NCI-H1092 (cell line): Measurements from ENCODE around the gene CNTN4.
"Not testable (repeated sequence)": the region's sequence is repeated elsewhere in the genome, so short reads cannot be mapped to it uniquely, and the experiment has no call there.

Experiments used
- DNase-seq: peaks from one replicate; lab custom pipeline; 2025; lab: John Stamatoyannopoulos, UW

CNTN4 gene

GRCh38 chr3:2517500-2518172 lies 419.0 kb downstream of the CNTN4 start:
- no peak for DNase-seq

DNA sequence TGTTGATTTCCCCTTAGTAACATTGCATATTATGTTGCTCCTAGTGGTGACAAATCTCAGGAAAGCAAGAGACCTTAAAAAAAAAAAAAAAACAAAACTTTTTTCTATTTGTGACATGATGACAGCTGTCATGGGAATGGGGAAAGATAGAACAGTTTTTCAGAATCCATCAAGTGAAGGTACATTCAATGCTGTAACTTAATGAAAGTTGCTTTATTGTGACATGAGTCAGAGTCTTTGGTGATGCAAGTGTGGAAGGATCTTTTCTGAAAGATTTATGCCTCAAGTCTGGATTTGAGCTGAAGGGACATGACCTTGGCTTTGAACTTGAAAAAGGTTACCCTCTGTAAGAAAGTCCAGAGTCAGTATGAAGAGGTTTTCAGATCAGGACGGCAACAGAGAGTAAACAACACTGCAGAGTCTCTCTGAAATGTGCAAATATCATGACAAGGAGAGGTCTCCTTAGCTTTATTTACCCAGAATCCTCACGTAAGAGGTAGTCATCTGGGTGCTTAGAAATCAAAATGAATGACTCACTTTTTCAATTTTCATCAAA lies 424.7 kb downstream of the CNTN4 start:
- no peak for DNase-seq

GRCh38 chr3:2525968-2526367 lies 427.3 kb downstream of the CNTN4 start:
- no peak for DNase-seq

GRCh38 chr3:2526926-2527325 lies 428.3 kb downstream of the CNTN4 start:
- DNase-seq, result no peak

GRCh38 chr3:2527328-2527727 lies 428.7 kb downstream of the CNTN4 start:
- not testable (repeated sequence) for DNase-seq

DNA sequence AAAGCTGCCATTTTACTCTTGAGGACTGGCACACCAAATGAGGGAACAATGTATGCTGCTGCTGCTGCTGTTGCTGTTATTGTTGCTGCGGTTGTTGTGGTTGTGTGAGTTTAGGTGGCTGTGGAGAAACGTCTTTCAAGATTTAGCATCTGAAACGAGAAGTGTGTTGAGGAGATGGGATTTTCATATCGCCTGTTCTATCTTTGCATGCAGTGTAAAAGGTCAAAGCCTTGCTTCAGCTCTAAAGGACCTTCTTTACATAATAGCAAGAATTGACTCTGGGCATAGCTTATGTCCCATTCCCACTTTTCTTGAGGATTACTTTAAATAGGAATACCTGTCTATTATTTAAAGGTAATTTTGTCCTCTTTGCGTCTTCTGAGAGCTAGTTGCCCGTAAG lies 436.1 kb downstream of the CNTN4 start:
- DNase-seq, result not testable (repeated sequence)

DNA sequence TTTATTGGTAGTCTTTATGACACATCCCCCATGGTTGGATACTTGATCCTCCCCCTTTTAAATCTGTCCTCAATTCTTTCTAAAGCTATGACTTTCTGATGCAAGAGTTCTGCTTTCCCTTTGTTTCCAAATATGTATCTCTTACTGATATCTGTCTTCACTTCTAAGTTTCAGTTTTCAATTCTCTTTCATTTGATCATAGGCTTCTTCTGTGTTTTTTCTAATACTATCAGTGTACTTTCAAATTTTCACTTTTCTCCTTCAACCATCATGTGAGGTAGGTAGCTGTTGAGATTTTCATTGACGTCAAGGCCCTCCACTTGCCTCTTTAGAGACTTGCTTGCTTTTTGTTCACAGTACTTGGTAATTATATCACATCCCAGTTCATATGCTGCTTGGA lies 436.5 kb downstream of the CNTN4 start:
- DNase-seq, result no peak

- DNase-seq, result no peak
Observed at GRCh38 chr3:2536575-2536974, 437.9 kb downstream of the CNTN4 start.

DNA sequence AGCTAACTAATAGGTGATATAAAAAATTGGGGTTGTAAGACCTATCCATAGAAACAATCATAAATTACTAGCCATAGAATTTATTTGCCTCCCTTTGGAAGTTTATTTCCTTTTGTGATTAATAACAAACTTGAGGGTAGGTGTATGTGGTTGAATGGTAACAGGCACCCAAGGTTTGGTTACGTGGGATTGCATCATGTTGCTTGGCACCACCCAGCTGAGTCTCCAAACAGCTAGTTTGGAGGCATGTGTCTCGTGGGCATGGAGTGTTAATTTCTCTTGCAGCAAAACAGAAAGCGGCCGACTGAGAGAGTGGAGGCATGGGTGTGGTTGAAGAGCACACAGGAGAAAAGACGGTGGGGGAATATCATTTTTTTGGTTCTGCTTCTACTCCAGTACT lies 441.4 kb downstream of the CNTN4 start:
- no peak for DNase-seq

DNA sequence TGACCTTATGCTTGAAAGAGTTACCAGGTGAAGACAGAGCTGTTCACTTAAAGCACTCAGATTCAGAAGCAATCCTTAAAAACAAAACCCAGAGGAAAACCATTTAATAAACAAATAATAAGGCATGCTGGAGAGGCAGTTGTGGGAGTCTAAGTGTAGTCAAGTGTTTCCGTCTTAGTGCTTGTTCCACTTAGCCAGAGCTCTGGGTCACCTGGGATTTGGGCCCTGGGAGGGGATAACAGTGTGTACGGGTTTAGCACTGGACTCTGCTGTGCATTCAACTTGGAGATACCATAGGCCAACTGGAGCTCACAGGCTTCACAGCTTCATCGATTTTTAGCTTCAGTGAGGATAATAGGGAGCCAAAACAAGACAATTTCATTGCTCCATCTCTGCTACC lies 444.6 kb downstream of the CNTN4 start:
- DNase-seq, result no peak

GRCh38 chr3:2544212-2544611 lies 445.5 kb downstream of the CNTN4 start:
- no peak for DNase-seq

GRCh38 chr3:2544718-2545117 lies 446.1 kb downstream of the CNTN4 start:
- DNase-seq, result no peak

DNA sequence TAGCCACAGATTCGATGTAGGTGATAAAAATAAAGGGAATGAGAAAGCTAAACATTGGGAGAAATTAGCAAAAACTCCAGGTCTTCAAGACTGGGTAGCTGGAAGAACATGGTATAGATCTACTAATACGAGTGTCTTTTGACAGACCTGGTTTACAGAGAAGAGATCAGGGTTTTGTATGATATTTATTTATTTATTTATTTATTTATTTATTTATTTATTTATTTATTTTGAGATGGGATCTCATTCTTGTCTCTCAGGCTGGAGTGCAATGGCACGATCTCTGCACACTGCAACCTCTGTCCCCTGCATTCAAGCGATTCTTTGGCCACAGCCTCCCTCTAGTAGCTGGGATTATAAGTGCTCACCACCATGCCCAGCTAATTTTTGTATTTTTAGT lies 448.4 kb downstream of the CNTN4 start:
- DNase-seq, result no peak

DNA sequence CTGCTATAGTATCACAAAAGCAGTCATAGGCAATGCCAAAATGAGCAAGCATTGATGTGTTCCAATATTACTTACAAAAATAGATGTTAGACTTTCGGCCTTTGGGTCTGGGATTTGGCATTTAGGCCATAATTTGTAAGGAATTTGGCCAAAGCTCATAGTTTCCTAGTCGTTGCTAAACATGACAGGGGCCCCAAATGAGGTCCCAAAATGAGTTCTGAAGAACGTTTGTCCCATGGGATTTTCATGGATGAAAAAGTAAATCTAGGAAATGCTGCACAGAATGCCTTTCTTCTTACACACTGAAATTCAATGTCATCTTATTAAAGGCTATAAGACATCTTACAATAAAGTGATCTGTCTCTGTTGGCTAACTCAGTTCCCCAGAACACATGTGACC lies 456.0 kb downstream of the CNTN4 start:
- DNase-seq, result no peak

DNA sequence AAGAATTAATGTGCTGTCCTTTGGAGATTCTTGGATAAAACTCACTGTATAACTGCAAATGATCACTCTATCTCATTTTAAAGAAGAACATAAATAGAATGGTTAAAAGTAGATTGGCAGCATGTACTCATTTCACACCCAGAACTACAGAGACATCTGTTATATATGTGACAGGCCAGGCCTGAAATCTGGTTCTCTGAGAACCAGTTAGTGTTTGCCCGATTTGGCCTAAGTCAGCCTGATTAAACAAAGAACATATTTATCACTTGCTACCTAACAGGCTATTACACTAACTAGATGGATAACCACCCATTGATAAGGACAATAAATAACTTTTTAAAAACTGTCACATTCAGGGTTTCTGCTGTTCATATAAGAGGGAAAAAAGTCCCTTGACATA lies 460.1 kb downstream of the CNTN4 start:
- no peak for DNase-seq

DNA sequence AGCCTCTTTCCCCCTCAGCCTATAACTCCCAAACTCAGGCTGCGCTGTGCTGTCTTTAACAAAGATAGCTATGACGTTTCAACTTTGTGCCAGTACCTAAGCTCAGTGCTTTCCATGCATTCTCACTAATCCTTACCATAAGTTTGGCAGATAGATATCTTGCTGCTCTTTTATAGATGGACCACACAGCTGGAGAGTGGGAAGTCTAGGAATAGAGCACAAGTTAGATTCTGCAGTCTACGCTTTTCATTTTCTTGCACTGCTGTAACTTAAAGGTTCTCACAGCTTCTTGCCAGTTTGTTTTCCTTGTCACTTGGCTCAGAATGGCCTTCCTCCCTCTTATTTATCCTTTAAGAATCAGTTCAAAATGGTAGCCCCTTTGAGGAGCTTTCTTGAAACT lies 468.8 kb downstream of the CNTN4 start:
- no peak for DNase-seq

GRCh38 chr3:2568156-2568555 lies 469.5 kb downstream of the CNTN4 start:
- DNase-seq, result no peak

DNA sequence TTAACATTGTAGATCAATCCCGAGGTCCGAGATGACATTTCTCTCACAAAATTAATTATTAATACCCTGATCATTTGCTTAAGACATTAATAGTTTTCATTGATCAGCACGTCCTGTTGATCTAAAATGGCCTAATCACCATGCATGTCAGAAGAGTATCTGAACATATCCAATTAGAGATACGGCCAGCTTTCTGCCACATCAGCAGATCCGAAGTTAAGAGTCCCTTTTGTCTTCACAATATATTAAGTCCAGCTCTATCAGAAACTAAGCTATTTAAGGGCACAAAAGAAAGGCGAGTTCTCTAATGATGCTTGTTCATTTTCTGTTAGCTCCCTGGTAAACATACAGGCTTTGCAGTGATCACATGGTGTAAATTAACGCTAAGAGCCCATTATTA lies 470.3 kb downstream of the CNTN4 start:
- no peak for DNase-seq

DNA sequence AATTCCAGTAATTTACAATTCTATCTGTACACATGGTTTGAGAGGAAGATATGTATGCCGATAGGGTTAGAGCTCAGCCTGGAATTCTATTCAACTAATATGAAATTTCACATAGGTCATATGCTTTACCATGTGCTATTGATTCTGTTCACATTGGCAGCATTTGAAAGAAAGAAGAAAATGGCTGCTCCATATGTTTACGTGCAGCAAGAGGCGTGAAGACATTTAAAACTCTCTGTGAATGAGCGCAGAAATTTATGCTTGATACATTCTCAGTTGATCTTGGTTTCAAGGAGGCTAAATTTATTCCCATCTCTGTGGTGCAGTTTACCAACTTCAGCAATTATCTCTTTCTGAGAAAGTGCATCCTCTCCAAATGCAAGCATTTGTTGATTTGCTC lies 478.9 kb downstream of the CNTN4 start:
- no peak for DNase-seq

DNA sequence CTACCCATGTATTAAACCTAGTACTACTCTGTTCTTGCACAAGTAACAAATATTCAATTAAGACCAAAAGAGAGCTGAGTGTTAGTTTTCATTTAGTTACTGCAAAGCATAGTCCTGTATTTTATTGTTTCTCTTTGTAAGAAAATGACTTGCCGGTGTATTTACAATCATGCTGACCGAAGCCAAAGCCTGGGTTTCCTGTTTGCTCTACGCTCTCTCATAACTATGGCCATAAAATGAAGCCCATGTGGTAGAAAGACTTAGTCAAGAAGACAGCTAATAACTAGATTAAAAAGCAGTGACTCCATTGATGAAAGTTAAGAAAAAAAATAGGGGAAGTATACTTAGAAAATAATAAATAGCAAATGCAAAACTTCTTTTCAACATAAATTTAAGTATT lies 479.9 kb downstream of the CNTN4 start:
- DNase-seq, result no peak

DNA sequence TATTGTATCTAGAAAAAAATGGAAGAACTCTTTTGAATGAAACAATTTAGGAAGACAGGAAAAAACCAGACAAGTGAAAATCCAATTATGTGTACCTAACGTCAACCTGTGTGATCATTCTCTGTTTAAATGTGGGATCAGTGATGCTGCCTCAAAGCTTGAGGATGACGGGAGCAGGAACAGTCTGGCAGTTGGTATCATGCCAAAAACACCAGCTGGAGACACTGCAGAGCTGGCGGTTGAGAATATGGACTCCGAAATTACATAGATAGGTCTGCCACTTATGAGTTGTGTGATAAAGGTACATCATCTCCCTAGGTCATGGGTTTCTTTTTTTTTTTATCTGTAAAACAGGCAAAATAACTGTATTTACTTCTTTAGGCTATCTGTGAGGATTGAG lies 480.5 kb downstream of the CNTN4 start:
- peak; percentile 54 for DNase-seq

DNA sequence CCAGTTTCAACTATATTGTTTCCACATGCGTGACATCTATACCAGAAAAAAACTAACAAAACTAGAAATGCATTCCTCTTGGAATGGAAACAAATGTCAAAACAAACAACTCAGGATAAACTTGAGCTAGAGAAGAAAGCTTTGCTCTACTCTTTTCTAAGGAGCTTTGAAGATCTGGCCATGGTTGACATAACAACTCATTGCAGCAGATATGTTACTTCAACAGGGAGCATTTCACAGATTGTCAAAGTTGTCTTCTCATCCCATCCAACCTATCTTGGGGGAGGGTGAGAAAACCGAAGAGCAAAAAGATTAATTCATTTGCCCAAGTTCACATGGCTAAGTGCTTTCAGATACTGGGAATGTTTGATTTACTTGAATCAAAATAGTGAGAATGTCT lies 484.4 kb downstream of the CNTN4 start:
- DNase-seq, result no peak

- DNase-seq, result no peak
Observed at GRCh38 chr3:2589336-2589969, 490.8 kb downstream of the CNTN4 start.

DNA sequence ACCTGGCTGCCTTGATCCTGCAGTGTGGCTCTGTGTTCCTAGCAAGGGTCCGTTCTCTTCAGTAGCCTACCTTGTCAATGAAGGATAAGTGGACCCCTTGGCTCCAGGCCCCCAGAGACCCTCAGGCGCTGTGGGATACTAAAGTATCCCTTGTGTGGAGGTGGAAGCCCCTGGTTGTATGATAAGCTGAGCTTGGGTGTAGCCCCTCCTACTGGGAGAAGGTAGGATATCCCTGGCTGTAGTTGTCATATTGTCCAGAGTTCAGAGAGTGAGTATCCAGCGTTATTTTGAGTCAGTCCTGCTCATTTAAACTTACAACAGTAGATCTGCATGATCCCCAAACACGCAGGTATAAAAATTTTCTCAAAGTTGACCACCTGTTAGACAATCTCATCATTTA lies 496.8 kb downstream of the CNTN4 start:
- no peak for DNase-seq
